Lung (tissue), 12 donors: ENCODE results near the gene MCM3AP. TPM values are rescaled to one million over a fixed set of nuclear protein-coding genes. Genes with fewer than 3 reads are reported as not detected.

Source experiments
- ATAC-seq: fragments of 200-7000 bp; cut with Tn5 transposase; one replicate; pipeline ENCODE4 v1.9.1; 2020; ENCODE audit warnings: moderate number of reproducible peaks; ENCODE audit not compliant: insufficient read depth, low FRiP score
- DNase-seq, 3 donors: peaks; one replicate each; pipeline ENCODE4 v3.0.0-alpha.2; 2013 to 2017
- H3K27ac ChIP-seq, 2 donors: one replicate each; pipeline ENCODE4 v1.5.1; 2013; ENCODE audit warnings: mild to moderate bottlenecking in 2 of 2, moderate library complexity in 2 of 2, control low read depth in 1 of 2, inconsistent platforms in 1 of 2, low read depth in 1 of 2, low read length in 1 of 2
- H3K27me3 ChIP-seq, 3 donors: one replicate each; pipeline ENCODE4 v1.5.1; 2013; ENCODE audit warnings: low read length in 2 of 3; ENCODE audit not compliant: control insufficient read depth in 3 of 3, insufficient read depth in 3 of 3
- H3K36me3 ChIP-seq, 4 donors: one replicate each; pipeline ENCODE4 v1.5.1; 2013; ENCODE audit warnings: low read length in 4 of 4, mild to moderate bottlenecking in 1 of 4, moderate library complexity in 1 of 4; ENCODE audit not compliant: control insufficient read depth in 4 of 4, insufficient read depth in 4 of 4
- H3K4me1 ChIP-seq, 5 donors: one replicate each; pipeline ENCODE4 v1.5.1; 2013; ENCODE audit warnings: low read length in 5 of 5, mild to moderate bottlenecking in 2 of 5, moderate library complexity in 1 of 5; ENCODE audit not compliant: control insufficient read depth in 5 of 5, insufficient read depth in 5 of 5
- H3K4me3 ChIP-seq: one replicate; pipeline ENCODE4 v1.5.1; 2013; ENCODE audit warnings: mild to moderate bottlenecking, control low read depth, moderate library complexity
- H3K9ac ChIP-seq, 2 donors: one replicate each; pipeline ENCODE4 v1.5.1; 2013; ENCODE audit warnings: low read length in 2 of 2, control low read depth in 1 of 2; ENCODE audit not compliant: insufficient read depth in 1 of 2
- H3K9me3 ChIP-seq, 4 donors: one replicate each; pipeline ENCODE4 v1.5.1; 2013; ENCODE audit warnings: low read length in 3 of 4, mild to moderate bottlenecking in 1 of 4, moderate library complexity in 1 of 4; ENCODE audit not compliant: control insufficient read depth in 4 of 4, insufficient read depth in 3 of 4
- WGBS, 2 donors: extraction: QIAGEN DNeasy Blood & Tissue Kit; methylation state at CpG; one replicate each; pipeline ENCODE4 v1.1.7; 2013; 5-methylcytosine and 5-hydroxymethylcytosine counted together
- polyA plus RNA-seq, 2 donors: library from polyadenylated mRNA; stranded (reverse); fragments of 200-250 nt; gene quantifications; one replicate each; pipeline ENCODE4 v1.2.1, GENCODE V29; 2013
- total RNA-seq, 2 donors: library from RNA; depleted of rRNA in 1 of 2; stranded (reverse); fragments of >200 nt in 1 of 2; gene quantifications; one replicate each; pipeline ENCODE4 v1.2.1, GENCODE V29; 2014 to 2021
- TF ChIP-seq, protein P1 (sequence below): IDR thresholded peaks from 2 replicates; pipeline ENCODE4 v1.5.1; 2012; ENCODE audit warnings: mild to moderate bottlenecking; ENCODE audit errors: control extremely low read depth, extremely low read depth
- donor health status: control.
- donor health status: control.
- donor health status: Bipolar disorder and iron deficiency.
- donor health status: healthy.
- donor health status: DM: yes; HTN: yes; CAD: no.

MCM3AP gene
- total and polyA plus RNA-seq, 4 donors, result 40.7 to 114 (median 78.7) TPM

DNA sequence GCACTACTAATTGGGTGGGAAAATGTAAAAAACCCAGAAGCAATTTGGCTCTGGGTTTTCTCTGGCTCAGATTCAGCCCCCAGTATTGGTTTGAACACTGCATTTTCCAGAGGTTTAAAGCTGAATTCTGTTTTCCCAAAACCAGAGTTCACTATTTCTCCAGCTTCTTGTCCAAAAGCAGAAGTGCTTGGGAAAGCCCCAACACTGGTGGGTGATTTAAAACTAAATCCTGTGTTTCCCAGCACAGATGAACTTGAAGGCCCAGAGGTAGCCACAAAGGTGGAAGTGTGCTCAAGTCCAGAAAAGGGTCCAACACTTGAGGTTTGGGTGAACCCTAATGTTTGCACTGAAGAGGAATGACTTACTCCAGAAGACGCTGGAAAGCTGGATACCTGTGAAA lies 678 bp downstream of the MCM3AP start:
- H3K9me3 ChIP-seq, result no peaks in the 10 kb centered on the region
- DNase-seq, result no peak
- peaks cover 11 to 31% (median 18%) of the 10 kb centered on the region in 5 donors for H3K4me1 ChIP-seq
- H3K36me3 ChIP-seq, result peaks cover 2 to 23% (median 16%) of the 10 kb centered on the region in 4 donors
- H3K27ac ChIP-seq, result no peak overlapping the region
- H3K27me3 ChIP-seq, result no peaks in the 10 kb centered on the region
- 81 to 89% methylated on average over 1 of the region's 1 CpG for WGBS, 2 donors
- H3K9ac ChIP-seq, result no peak overlapping the region
- TF ChIP-seq, protein P1, sequence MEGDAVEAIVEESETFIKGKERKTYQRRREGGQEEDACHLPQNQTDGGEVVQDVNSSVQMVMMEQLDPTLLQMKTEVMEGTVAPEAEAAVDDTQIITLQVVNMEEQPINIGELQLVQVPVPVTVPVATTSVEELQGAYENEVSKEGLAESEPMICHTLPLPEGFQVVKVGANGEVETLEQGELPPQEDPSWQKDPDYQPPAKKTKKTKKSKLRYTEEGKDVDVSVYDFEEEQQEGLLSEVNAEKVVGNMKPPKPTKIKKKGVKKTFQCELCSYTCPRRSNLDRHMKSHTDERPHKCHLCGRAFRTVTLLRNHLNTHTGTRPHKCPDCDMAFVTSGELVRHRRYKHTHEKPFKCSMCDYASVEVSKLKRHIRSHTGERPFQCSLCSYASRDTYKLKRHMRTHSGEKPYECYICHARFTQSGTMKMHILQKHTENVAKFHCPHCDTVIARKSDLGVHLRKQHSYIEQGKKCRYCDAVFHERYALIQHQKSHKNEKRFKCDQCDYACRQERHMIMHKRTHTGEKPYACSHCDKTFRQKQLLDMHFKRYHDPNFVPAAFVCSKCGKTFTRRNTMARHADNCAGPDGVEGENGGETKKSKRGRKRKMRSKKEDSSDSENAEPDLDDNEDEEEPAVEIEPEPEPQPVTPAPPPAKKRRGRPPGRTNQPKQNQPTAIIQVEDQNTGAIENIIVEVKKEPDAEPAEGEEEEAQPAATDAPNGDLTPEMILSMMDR, result no peak
- ATAC-seq, result no peak
- no peak overlapping the region for H3K4me3 ChIP-seq

GRCh38 chr21:46284077-46284644 lies 1.2 kb downstream of the MCM3AP start:
- H3K9me3 ChIP-seq, result no peaks in the 10 kb centered on the region
- WGBS, 2 donors, result 57 to 65% methylated on average over 15 of the region's 15 CpGs
- ATAC-seq, result no peak
- H3K4me1 ChIP-seq, result peaks cover 11 to 31% (median 18%) of the 10 kb centered on the region in 5 donors
- H3K27me3 ChIP-seq, result no peaks in the 10 kb centered on the region
- no peak overlapping the region for H3K9ac ChIP-seq
- TF ChIP-seq, protein P1, result no peak
- H3K27ac ChIP-seq, result no peak overlapping the region
- no peak for DNase-seq
- peaks cover 2 to 29% (median 21%) of the 10 kb centered on the region in 4 donors for H3K36me3 ChIP-seq
- H3K4me3 ChIP-seq, result no peak overlapping the region

DNA sequence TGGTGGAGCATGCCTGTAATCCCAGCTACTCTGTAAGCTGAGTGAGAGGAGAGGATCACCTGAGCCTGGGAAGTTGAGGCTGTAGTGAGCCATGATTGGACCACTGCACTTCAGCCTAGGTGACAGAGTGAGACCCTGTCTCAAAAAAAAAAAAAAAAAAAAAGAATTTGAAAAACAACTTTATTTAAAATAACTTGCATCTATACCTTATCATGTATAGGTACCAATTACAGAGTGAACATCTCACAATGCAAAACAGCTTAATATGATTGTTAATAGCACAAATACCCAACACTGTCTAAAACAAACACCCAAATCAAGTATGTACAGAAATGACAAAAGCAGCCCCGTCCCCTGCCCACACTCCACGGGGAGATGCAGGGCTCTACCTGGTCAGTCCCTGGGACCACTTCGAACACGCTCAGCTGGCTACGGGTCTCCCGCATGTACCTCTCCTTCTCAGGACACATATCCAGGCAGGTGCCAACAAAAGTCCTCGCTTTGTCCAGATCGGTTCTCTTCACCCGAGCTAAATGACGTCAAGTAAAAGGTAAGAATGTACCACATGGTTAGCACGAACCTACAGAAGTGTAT lies 10.5 kb downstream of the MCM3AP start:
- Histone ChIP-seq H3K27me3 (no peaks in the 10 kb centered on the region), H3K9ac (no peak overlapping the region), H3K9me3 (no peaks in the 10 kb centered on the region), H3K4me3 (no peak overlapping the region), H3K36me3 (peaks cover 38 to 55% (median 50%) of the 10 kb centered on the region in 4 donors), H3K27ac (no peak overlapping the region), H3K4me1 (no peaks in the 10 kb centered on the region)
- no peak for DNase-seq
- TF ChIP-seq, protein P1, result no peak
- WGBS, 2 donors, result 95 to 96% methylated on average over 11 of the region's 11 CpGs
- no peak for ATAC-seq
